LHCN-M2 (cell line): ENCODE measurements around the gene TSC1. TPM values are rescaled to one million over a fixed set of nuclear protein-coding genes. Genes with fewer than 3 reads are reported as not detected.
A peak's percentile ranks its signal among the peaks of the same experiment; 100 is the strongest.
"Not testable (repeated sequence)": the region's sequence is repeated elsewhere in the genome, so short reads cannot be mapped to it uniquely, and the experiment has no call there.

ENCODE experiments used
- DNase-seq: peaks from one replicate; pipeline ENCODE4 v3.0.0-alpha.2; 2012; ENCODE audit warnings: low read depth
- total RNA-seq: library from RNA; depleted of rRNA; stranded (reverse); fragments of >200 nt; gene quantifications from 2 replicates; pipeline ENCODE4 v1.2.3, GENCODE V29; 2014

Gene TSC1
- total RNA-seq, 1 experiment from 2014 or later = 27.4 TPM

GRCh38 chr9:132976571-132976970, 32.2 kb upstream of the TSC1 start:
- DNase-seq = no peak

GRCh38 chr9:132975961-132976360, 31.5 kb upstream of the TSC1 start:
- DNase-seq = no peak

GRCh38 chr9:132973713-132974112, 29.3 kb upstream of the TSC1 start:
- DNase-seq = peak; percentile 55

GRCh38 chr9:132973166-132973565, 28.8 kb upstream of the TSC1 start:
- DNase-seq = no peak

GRCh38 chr9:132970324-132971062, 26.1 kb upstream of the TSC1 start:
- no peak for DNase-seq

- DNase-seq = no peak
Measured at GRCh38 chr9:132969783-132970182, 25.4 kb upstream of the TSC1 start.

- DNase-seq = not testable (repeated sequence)
Measured at GRCh38 chr9:132967908-132968307, 23.5 kb upstream of the TSC1 start.

- no peak for DNase-seq
Measured at GRCh38 chr9:132965478-132965877, 21.1 kb upstream of the TSC1 start.

GRCh38 chr9:132961002-132961401, 16.6 kb upstream of the TSC1 start:
- DNase-seq = no peak

- DNase-seq = no peak
Measured at GRCh38 chr9:132957805-132958204, 13.4 kb upstream of the TSC1 start.

- DNase-seq = no peak
Measured at GRCh38 chr9:132955768-132956167, 11.4 kb upstream of the TSC1 start.

GRCh38 chr9:132955123-132955522, 10.7 kb upstream of the TSC1 start:
- no peak for DNase-seq

GRCh38 chr9:132949709-132950108, 5.3 kb upstream of the TSC1 start:
- DNase-seq = no peak

- DNase-seq = no peak
Measured at GRCh38 chr9:132948482-132949050, 4.2 kb upstream of the TSC1 start.

GRCh38 chr9:132947756-132948155, 3.3 kb upstream of the TSC1 start:
- no peak for DNase-seq

GRCh38 chr9:132946631-132947295, 2.3 kb upstream of the TSC1 start:
- peak; percentile 64 for DNase-seq

GRCh38 chr9:132946211-132946610, 1.8 kb upstream of the TSC1 start:
- peak; percentile 81 for DNase-seq

GRCh38 chr9:132945186-132946130, 1.0 kb upstream of the TSC1 start:
- DNase-seq = no peak

- no peak for DNase-seq
Measured at GRCh38 chr9:132943651-132944293, 644 bp downstream of the TSC1 start.

- no peak for DNase-seq
Measured at GRCh38 chr9:132942541-132943182, 1.8 kb downstream of the TSC1 start.

- no peak for DNase-seq
Measured at GRCh38 chr9:132939169-132939568, 5.2 kb downstream of the TSC1 start.
